Stomach (tissue), 9 donors: ENCODE data around the gene ZNF84. TPM values are rescaled to one million over a fixed set of nuclear protein-coding genes. Genes with fewer than 3 reads are reported as not detected.

Experiments used
- DNase-seq, 2 donors: peaks; one replicate each; pipeline versions ENCODE4 v3.0.0 to v3.0.0-alpha.2; 2013 to 2019
- H3K27ac ChIP-seq, 5 donors: fragments of 200-600 bp in 4 of 5; sonication (generic) in 4 of 5; one replicate each; pipeline ENCODE4 v1.5.1; 2013 to 2019; ENCODE audit warnings: mild to moderate bottlenecking in 1 of 5, moderate library complexity in 1 of 5
- H3K27me3 ChIP-seq, 3 donors: fragments of 200-600 bp; sonication (generic); one replicate each; pipeline ENCODE4 v1.5.1; 2017 to 2019; ENCODE audit warnings: mixed run types in 1 of 3
- H3K36me3 ChIP-seq, 4 donors: fragments of 200-600 bp; sonication (generic); 1 replicate in 3 of 4; 2 replicates in 1 of 4; pipeline ENCODE4 v1.5.1; 2016 to 2019
- H3K4me1 ChIP-seq, 4 donors: fragments of 200-600 bp; sonication (generic); one replicate each; pipeline ENCODE4 v1.5.1; 2016 to 2019
- H3K4me3 ChIP-seq, 4 donors: fragments of 200-600 bp; sonication (generic) in 3 of 4; one replicate each; pipeline ENCODE4 v1.5.1; 2016 to 2019; ENCODE audit warnings: mild to moderate bottlenecking in 1 of 4
- H3K9me3 ChIP-seq, 4 donors: fragments of 200-600 bp; sonication (generic); one replicate each; pipeline ENCODE4 v1.5.1; 2016 to 2019
- CTCF ChIP-seq, 7 experiments: fragments of 450-650 bp in 4 of 7; fragments of 200-600 bp in 3 of 7; sonication (generic) in 3 of 7; IDR thresholded peaks; one replicate each; pipeline ENCODE4 v1.5.1; 2016 to 2019; ENCODE audit warnings: antibody characterized with exemption in 7 of 7, control low read depth in 2 of 7, mild to moderate bottlenecking in 1 of 7
- EP300 ChIP-seq: sonication (generic); formaldehyde crosslinking; IDR thresholded peaks from one replicate; pipeline ENCODE4 v1.6.1; 2017; ENCODE audit warnings: antibody characterized with exemption
- POLR2A ChIP-seq, 4 donors: fragments of 450-650 bp; IDR thresholded peaks; one replicate each; pipeline ENCODE4 v1.6.1; 2016; ENCODE audit warnings: antibody characterized with exemption in 4 of 4, control low read depth in 2 of 4, mild to moderate bottlenecking in 1 of 4, moderate library complexity in 1 of 4
- POLR2AphosphoS5 ChIP-seq, 3 donors: sonication (generic); formaldehyde crosslinking; IDR thresholded peaks; one replicate each; pipeline ENCODE4 v1.6.1; 2016; ENCODE audit warnings: antibody characterized with exemption in 3 of 3
- WGBS, 5 donors: extraction: QIAGEN DNeasy Blood & Tissue Kit in 3 of 5; methylation state at CpG; one replicate each; pipeline versions ENCODE4 v1.1.5 to v1.1.7; 2013 to 2018; 5-methylcytosine and 5-hydroxymethylcytosine counted together
- intact Hi-C: fragments of 100-400 bp; cut with DNase I; formaldehyde crosslinking; loops from one replicate; pipeline ENCODE4 v1.15.1; 2023; ENCODE audit warnings: low total_unique reads
- polyA plus RNA-seq, 3 donors: library from polyadenylated mRNA; stranded (reverse); fragments of 200-250 nt; gene quantifications; one replicate each; pipeline ENCODE4 v1.2.3, GENCODE V29; 2013
- small RNA-seq, 4 donors: library from RNA; depleted of rRNA; stranded (forward); fragments of <200 nt; gene quantifications; one replicate each; pipeline ENCODE3, GENCODE V24; 2016
- total RNA-seq, 5 donors: library from RNA; depleted of rRNA; stranded (reverse); fragments of >200 nt; gene quantifications; one replicate each; pipeline versions ENCODE4 v1.1.0 to v1.2.3, GENCODE V29; 2014 to 2016
- donor health status: healthy with polysubstance abuse.
- donor health status: Bipolar disorder and iron deficiency.
- donor health status: healthy.

The ZNF84 gene
- total and polyA plus RNA-seq, 8 donors: 3.5 to 53.3 (median 12.2) TPM

- peaks cover 97 to 100% (median 100%) of the 10 kb centered on the region in 4 donors for H3K9me3 ChIP-seq
- TF ChIP-seq EP300 (no peak), POLR2AphosphoS5 (IDR thresholded peaks at IDR 0.05) (no peak), POLR2A (IDR thresholded peaks at IDR 0.05) (no peak), CTCF (IDR thresholded peaks at IDR 0.05) (no peak)
- H3K4me3 ChIP-seq: no peak overlapping the region
- intact Hi-C loops: no loop called here
- no peaks in the 10 kb centered on the region for H3K27me3 ChIP-seq
- no peak for DNase-seq
- H3K4me1 ChIP-seq: no peaks in the 10 kb centered on the region
- 95 to 99% (median 98%) methylated on average over 3 of the region's 3 CpGs for WGBS, 5 donors
- peaks cover 60 to 100% (median 88%) of the 10 kb centered on the region in 4 donors for H3K36me3 ChIP-seq
- no peak overlapping the region for H3K27ac ChIP-seq
Observed at GRCh38 chr12:133105620-133106019, 68.3 kb downstream of the ZNF84 start.

- intact Hi-C loops: no loop called here
- Histone ChIP-seq H3K27ac (no peak overlapping the region), H3K36me3 (peaks cover 54 to 96% (median 81%) of the 10 kb centered on the region in 4 donors), H3K4me1 (no peaks in the 10 kb centered on the region), H3K27me3 (no peaks in the 10 kb centered on the region), H3K9me3 (peaks cover 97 to 100% (median 100%) of the 10 kb centered on the region in 4 donors), H3K4me3 (no peak overlapping the region)
- DNase-seq: no peak
- WGBS, 5 donors: 94 to 99% (median 97%) methylated on average over 5 of the region's 5 CpGs
- TF ChIP-seq CTCF (IDR thresholded peaks at IDR 0.05) (no peak), EP300 (no peak)
Observed at GRCh38 chr12:133106253-133106652, 68.9 kb downstream of the ZNF84 start.

- WGBS, 5 donors: 90 to 100% (median 100%) methylated on average over 1 of the region's 1 CpG
- peaks cover 45 to 88% (median 73%) of the 10 kb centered on the region in 4 donors for H3K36me3 ChIP-seq
- no peak for DNase-seq
Observed at GRCh38 chr12:133107121-133107520, 69.8 kb downstream of the ZNF84 start.

GRCh38 chr12:133108150-133108549 is 70.8 kb downstream of the ZNF84 start:
- DNase-seq: no peak
- Histone ChIP-seq H3K27ac (no peak overlapping the region), H3K4me1 (no peaks in the 10 kb centered on the region), H3K27me3 (no peaks in the 10 kb centered on the region), H3K9me3 (peaks cover 89 to 100% (median 99%) of the 10 kb centered on the region in 4 donors), H3K4me3 (no peak overlapping the region), H3K36me3 (peaks cover 37 to 85% (median 62%) of the 10 kb centered on the region in 4 donors)
- 94 to 98% (median 96%) methylated on average over 2 of the region's 2 CpGs for WGBS, 5 donors
- TF ChIP-seq EP300 (no peak), POLR2A (IDR thresholded peaks at IDR 0.05) (no peak), CTCF (IDR thresholded peaks at IDR 0.05) (no peak), POLR2AphosphoS5 (IDR thresholded peaks at IDR 0.05) (no peak)
- intact Hi-C loops: no loop called here

More at GRCh38 chr12:133107121-133107520, 69.8 kb downstream of the ZNF84 start:
- Histone ChIP-seq H3K4me1 (no peaks in the 10 kb centered on the region), H3K9me3 (peaks cover 93 to 100% (median 99%) of the 10 kb centered on the region in 4 donors), H3K27me3 (no peaks in the 10 kb centered on the region), H3K27ac (no peak overlapping the region), H3K4me3 (no peak overlapping the region)
- intact Hi-C loops: no loop called here
- no peak for TF ChIP-seq CTCF (IDR thresholded peaks at IDR 0.05)
- no peak for TF ChIP-seq EP300
- no peak for TF ChIP-seq POLR2AphosphoS5 (IDR thresholded peaks at IDR 0.05)
- TF ChIP-seq POLR2A (IDR thresholded peaks at IDR 0.05): no peak

Small RNA genes within 50 kb of the gene (small RNA-seq; reads per million reads assigned to genes)
- gene RNU4ATAC12P: 0 reads per million in 4 donors

Other genes with a start within 250 kb of the ZNF84 start
- 100 to 1,000 TPM in 2 of 5 donors, 10 to 100 TPM in 3; 53.7 to 204 (median 75.5) TPM for gene GOLGA3, start 208.6 kb upstream of the ZNF84 start, total RNA-seq
- 10 to 100 TPM in 2 of 3 donors, 1 to 10 TPM in 1; 8.8 to 29.2 (median 17.9) TPM for gene GOLGA3, start 208.6 kb upstream of the ZNF84 start, polyA plus RNA-seq
- gene CHFR, start 149.9 kb upstream of the ZNF84 start, total RNA-seq: 100 to 1,000 TPM in 1 of 5 donors, 10 to 100 TPM in 4; 48.7 to 107 (median 73.3) TPM
- gene CHFR, start 149.9 kb upstream of the ZNF84 start, polyA plus RNA-seq: 10 to 100 TPM; 14.7 to 20.8 (median 15.4) TPM
- gene ZNF605, start 81.2 kb upstream of the ZNF84 start, total RNA-seq: 10 to 100 TPM in 2 of 5 donors, 1 to 10 TPM in 2, under 1 TPM in 1; 0.58 to 16.9 (median 8.2) TPM
- 1 to 10 TPM in 2 of 3 donors, under 1 TPM in 1; 0.92 to 2.5 (median 2.2) TPM for gene ZNF605, start 81.2 kb upstream of the ZNF84 start, polyA plus RNA-seq
- 10 to 100 TPM in 1 of 5 donors, 1 to 10 TPM in 4; 1.8 to 30.3 (median 4.5) TPM for gene ZNF26, start 51.1 kb upstream of the ZNF84 start, total RNA-seq
- gene ZNF26, start 51.1 kb upstream of the ZNF84 start, polyA plus RNA-seq: 1 to 10 TPM; 1.2 to 3.0 (median 2.1) TPM
- gene ZNF140, start 43.4 kb downstream of the ZNF84 start, total RNA-seq: 10 to 100 TPM in 3 of 5 donors, 1 to 10 TPM in 2; 2.3 to 43.3 (median 34.1) TPM
- gene ZNF140, start 43.4 kb downstream of the ZNF84 start, polyA plus RNA-seq: 10 to 100 TPM; 10.0 to 17.1 (median 13.2) TPM
- gene ZNF891, start 92.8 kb downstream of the ZNF84 start, total RNA-seq: 1 to 10 TPM; 1.4 to 6.4 (median 2.7) TPM
- gene ZNF891, start 92.8 kb downstream of the ZNF84 start, polyA plus RNA-seq: under 1 TPM; 0.15 to 0.38 (median 0.25) TPM
- 10 to 100 TPM in 2 of 5 donors, 1 to 10 TPM in 2, not detected in 1; 4.6 to 20.7 (median 13.1) TPM for gene ZNF10, start 93.1 kb downstream of the ZNF84 start, total RNA-seq
- gene ZNF10, start 93.1 kb downstream of the ZNF84 start, polyA plus RNA-seq: 1 to 10 TPM; 2.4 to 5.8 (median 4.9) TPM
- gene ZNF268, start 144.0 kb downstream of the ZNF84 start, total RNA-seq: 10 to 100 TPM in 3 of 5 donors, 1 to 10 TPM in 1, under 1 TPM in 1; under 0.01 to 39.7 (median 12.1) TPM
- 1 to 10 TPM; 2.7 to 5.3 (median 3.1) TPM for gene ZNF268, start 144.0 kb downstream of the ZNF84 start, polyA plus RNA-seq
- not detected for gene ANHX, start 198.4 kb downstream of the ZNF84 start, total RNA-seq
- gene ANHX, start 198.4 kb downstream of the ZNF84 start, polyA plus RNA-seq: not detected